ENCODE results near the gene MALL. TPM values are rescaled to one million over a fixed set of nuclear protein-coding genes. Genes with fewer than 3 reads are reported as not detected.
"Not testable (repeated sequence)": the region's sequence is repeated elsewhere in the genome, so short reads cannot be mapped to it uniquely, and the experiment has no call there.

The MALL gene
- total and polyA plus RNA-seq, 10 of the 15 experiments (the other 5 are each of a cell fraction or from before 2014, with no cell fraction given): 0.26 TPM; not detected in 9

- TF ChIP-seq FOXK2 (IDR thresholded peaks at IDR 0.05) (no peak), KDM1A (IDR thresholded peaks at IDR 0.05; ENCODE audit: borderline replicate concordance) (no peak)
Observed at GRCh38 chr2:110113961-110114591, 1.5 kb downstream of the MALL start (continued).

GRCh38 chr2:110108291-110108690 is 7.3 kb downstream of the MALL start:
- H3K27ac ChIP-seq (ENCODE audit: control insufficient read depth, insufficient read depth); H3K27me3 ChIP-seq (replicated peaks in 1 of 2; ENCODE audit: control insufficient read depth in 2 of 2, insufficient read depth in 2 of 2, low read length in 1 of 2); H3K36me3 ChIP-seq (ENCODE audit: control insufficient read depth in 2 of 2, insufficient read depth in 2 of 2, low read length in 1 of 2); H4K20me1 ChIP-seq (ENCODE audit: control insufficient read depth, insufficient read depth); BruUV-seq (replicated peaks); POLR2A ChIA-PET; H3K4me3 ChIP-seq; H2AFZ ChIP-seq (ENCODE audit: control insufficient read depth, low read depth, low read length); FAIRE-seq; H3K4me2 ChIP-seq (ENCODE audit: control insufficient read depth, insufficient read depth); RAD21 ChIA-PET (ENCODE audit: unreplicated experiment); intact Hi-C loops (cut with micrococcal nuclease; ENCODE audit: unreplicated experiment); in situ Hi-C loops (cut with MboI); DNase-seq (ENCODE audit: low read depth, low spot score); SMC1A ChIA-PET (ENCODE audit: uncharacterized antibody, unreplicated experiment); H3K79me2 ChIP-seq (ENCODE audit: control insufficient read depth, insufficient read depth, low read length); ATAC-seq; CTCF ChIA-PET; H3K4me1 ChIP-seq (ENCODE audit: control insufficient read depth, insufficient read depth, low read length); H3K9ac ChIP-seq (ENCODE audit: control insufficient read depth, insufficient read depth, low read length); H3K9me3 ChIP-seq (replicated peaks; ENCODE audit: control insufficient read depth, insufficient read depth, low read length): not testable (repeated sequence)
- 0% methylated on average over 2 of the region's 2 CpGs for WGBS (ENCODE audit: insufficient coverage, insufficient replicate concordance, low lambda C conversion rate, missing lambda C conversion rate)

GRCh38 chr2:110107092-110108079 is 8.2 kb downstream of the MALL start:
- no peak for ATAC-seq
- FAIRE-seq: no peak
- DNase-seq (ENCODE audit: low read depth, low spot score): no peak
- CTCF ChIA-PET: interaction anchor here (0.5 kb wide), 1 partner anchor 60 kb away, joined by 3 read pairs; no protein-coding TSS in a partner anchor
- Histone ChIP-seq H3K79me2 (ENCODE audit: control insufficient read depth, insufficient read depth, low read length) (no peaks in the 10 kb centered on the region), H3K36me3 (ENCODE audit: control insufficient read depth in 2 of 2, insufficient read depth in 2 of 2, low read length in 1 of 2) (no peaks in the 10 kb centered on the region), H3K9me3 (replicated peaks; ENCODE audit: control insufficient read depth, insufficient read depth, low read length) (no peaks in the 10 kb centered on the region), H3K4me3 (no peak overlapping the region), H3K4me2 (ENCODE audit: control insufficient read depth, insufficient read depth) (no peak overlapping the region), H3K9ac (ENCODE audit: control insufficient read depth, insufficient read depth, low read length) (no peak overlapping the region), H4K20me1 (ENCODE audit: control insufficient read depth, insufficient read depth) (no peaks in the 10 kb centered on the region), H3K27ac (ENCODE audit: control insufficient read depth, insufficient read depth) (no peak overlapping the region), H2AFZ (ENCODE audit: control insufficient read depth, low read depth, low read length) (no peak overlapping the region), H3K4me1 (ENCODE audit: control insufficient read depth, insufficient read depth, low read length) (no peaks in the 10 kb centered on the region), H3K27me3 (replicated peaks in 1 of 2; ENCODE audit: control insufficient read depth in 2 of 2, insufficient read depth in 2 of 2, low read length in 1 of 2) (peaks cover 2 to 6% of the 10 kb centered on the region in 2 experiments; a peak in 3 of 4 replicates)
- SMC1A ChIA-PET (ENCODE audit: uncharacterized antibody, unreplicated experiment): no interaction called here
- no TSS peak for BruUV-seq (replicated peaks)
- intact Hi-C loops (cut with micrococcal nuclease; ENCODE audit: unreplicated experiment) (no loop called here), in situ Hi-C loops (cut with MboI) (no loop called here)
- WGBS (ENCODE audit: insufficient coverage, insufficient replicate concordance, low lambda C conversion rate, missing lambda C conversion rate): 19% methylated on average over 3 of the region's 3 CpGs
- POLR2A ChIA-PET: no interaction called here
- RAD21 ChIA-PET (ENCODE audit: unreplicated experiment): no interaction called here
- TF ChIP-seq WRNIP1 (IDR thresholded peaks at IDR 0.05; ENCODE audit: borderline replicate concordance, low read depth, low read length) (no peak), MEF2B (IDR thresholded peaks at IDR 0.05; ENCODE audit: partially characterized antibody, poor library complexity, severe bottlenecking) (no peak), RBBP5 (conservative IDR thresholded peaks at IDR 0.05) (no peak), CTCF (IDR thresholded peaks at IDR 0.05 in 2 of 3, conservative IDR thresholded peaks at IDR 0.05 in 1 of 3; ENCODE audit: control insufficient read depth in 2 of 3, extremely low read depth in 1 of 3, insufficient read depth in 1 of 3, low read depth in 3 of 3, low read length in 3 of 3) (no peak), IKZF2 (IDR thresholded peaks at IDR 0.05) (no peak), IKZF1 (conservative IDR thresholded peaks at IDR 0.05) (no peak), ATF2 (IDR thresholded peaks at IDR 0.05; ENCODE audit: low read length) (no peak), NFIC (IDR thresholded peaks at IDR 0.05; ENCODE audit: low read depth, low read length) (no peak)
